A673 (cell line): ENCODE results near the gene LMO2. TPM values are rescaled to one million over a fixed set of nuclear protein-coding genes. Genes with fewer than 3 reads are reported as not detected.

ENCODE experiments used
- BruUV-seq: library from RNA; stranded (reverse); fragments of 400-500 nt; replicated peaks from 2 replicates; lab custom pipeline; 2021; lab: Mats Ljungman, UMichigan
- CTCF ChIA-PET: fragments of 300-600 bp; sonication (Branson Sonifier 250); formaldehyde crosslinking; loops from one replicate; lab custom pipeline; 2022; ENCODE audit warnings: antibody characterized with exemption; lab: Charles Lee
- POLR2A ChIA-PET: fragments of 300-600 bp; sonication (Branson Sonifier 250); formaldehyde crosslinking; loops from one replicate; lab custom pipeline; 2022; ENCODE audit warnings: antibody characterized with exemption; ENCODE audit not compliant: low non-redundant PET; lab: Charles Lee
- DNase-seq: peaks from one replicate; pipeline ENCODE4 v3.0.0-alpha.2; 2015; ENCODE audit warnings: low spot score
- H3K27ac ChIP-seq: fragments of 200-600 bp; sonication (generic); 2 replicates; pipeline ENCODE4 v1.5.1; 2016; ENCODE audit warnings: mixed run types, low read depth, mild to moderate bottlenecking, mixed read lengths, antibody characterized with exemption, low read length; ENCODE audit not compliant: poor library complexity, severe bottlenecking
- H3K27me3 ChIP-seq: fragments of 200-600 bp; sonication (generic); replicated peaks from 2 replicates; pipeline ENCODE4 v1.6.1; 2017; ENCODE audit warnings: mixed run types, low read depth, mild to moderate bottlenecking, mixed read lengths, antibody characterized with exemption, low read length; ENCODE audit not compliant: insufficient read depth, poor library complexity
- H3K36me3 ChIP-seq: fragments of 200-600 bp; sonication (generic); 2 replicates; pipeline ENCODE4 v1.6.1; 2016; ENCODE audit warnings: mixed run types, mild to moderate bottlenecking, mixed read lengths, antibody characterized with exemption, low read length; ENCODE audit not compliant: insufficient read depth, poor library complexity, severe bottlenecking
- H3K4me1 ChIP-seq: fragments of 200-600 bp; sonication (generic); 2 replicates; pipeline ENCODE4 v1.6.1; 2017; ENCODE audit warnings: mixed run types, mild to moderate bottlenecking, mixed read lengths, antibody characterized with exemption, low read length; ENCODE audit not compliant: insufficient read depth, poor library complexity, severe bottlenecking
- H3K4me3 ChIP-seq: fragments of 200-600 bp; sonication (generic); 2 replicates; pipeline ENCODE4 v1.5.1; 2016; ENCODE audit warnings: low read depth, mixed run types, mild to moderate bottlenecking, mixed read lengths, low read length; ENCODE audit not compliant: poor library complexity, severe bottlenecking
- H3K9me3 ChIP-seq: fragments of 200-600 bp; sonication (generic); 2 replicates; pipeline ENCODE4 v1.6.1; 2016; ENCODE audit warnings: mixed run types, low read depth, mild to moderate bottlenecking, mixed read lengths, antibody characterized with exemption, low read length; ENCODE audit not compliant: poor library complexity, severe bottlenecking
- CTCF ChIP-seq: fragments of 300-800, 200-600 bp; sonication (generic); conservative IDR thresholded peaks from 2 replicates; pipeline ENCODE4 v1.5.1; 2017; ENCODE audit warnings: low read depth, mild to moderate bottlenecking, antibody characterized with exemption, low read length, moderate library complexity, mixed read lengths
- EZH2 ChIP-seq: fragments of 200-600 bp; sonication (generic); IDR thresholded peaks from 2 replicates; pipeline ENCODE4 v1.6.1; 2017; ENCODE audit warnings: borderline replicate concordance, low read depth, mild to moderate bottlenecking, mixed read lengths, antibody characterized with exemption, low read length; ENCODE audit not compliant: poor library complexity, severe bottlenecking
- intact Hi-C: fragments of 100-400 bp; cut with micrococcal nuclease; formaldehyde crosslinking; loops from one replicate; pipeline ENCODE4 v1.10.0; 2022; ENCODE audit not compliant: unreplicated experiment
- total RNA-seq: library from RNA; stranded (reverse); gene quantifications from 2 replicates; pipeline ENCODE4 v1.2.3, GENCODE V29; 2021

The LMO2 gene
- total RNA-seq, 1 experiment from 2014 or later: 39.0 TPM

- intact Hi-C loops: no loop called here
- POLR2A ChIA-PET: no interaction called here
- CTCF ChIA-PET: interaction anchor here (7.9 kb wide), 1 partner anchor 109 kb away, joined by 53 read pairs; no protein-coding TSS in a partner anchor
- H3K36me3 ChIP-seq: peaks cover 13% of the 10 kb centered on the region
- H3K9me3 ChIP-seq: no peaks in the 10 kb centered on the region
- H3K4me3 ChIP-seq: no peak overlapping the region
- no peak for DNase-seq
- H3K27me3 ChIP-seq: no peaks in the 10 kb centered on the region
- TF ChIP-seq CTCF (no peak), EZH2 (no peak)
- peak overlapping the region; percentile 1 for H3K27ac ChIP-seq
- BruUV-seq: no TSS peak
- peaks cover 56% of the 10 kb centered on the region for H3K4me1 ChIP-seq
These were observed 30.5 kb downstream of the LMO2 start for GRCh38 chr11:33861386-33861785.

GRCh38 chr11:33860926-33861325, 30.9 kb downstream of the LMO2 start:
- H3K4me1 ChIP-seq: peaks cover 60% of the 10 kb centered on the region
- DNase-seq: no peak
- CTCF ChIA-PET: interaction anchor here (7.9 kb wide), 1 partner anchor 109 kb away, joined by 53 read pairs; no protein-coding TSS in a partner anchor
- no peaks in the 10 kb centered on the region for H3K27me3 ChIP-seq
- BruUV-seq: no TSS peak
- peaks cover 13% of the 10 kb centered on the region for H3K36me3 ChIP-seq
- H3K4me3 ChIP-seq: no peak overlapping the region
- TF ChIP-seq EZH2 (no peak), CTCF (no peak)
- no peaks in the 10 kb centered on the region for H3K9me3 ChIP-seq
- POLR2A ChIA-PET: no interaction called here
- intact Hi-C loops: no loop called here
- H3K27ac ChIP-seq: no peak overlapping the region

GRCh38 chr11:33859306-33859705, 32.6 kb downstream of the LMO2 start:
- TF ChIP-seq EZH2 (no peak), CTCF (no peak)
- peaks cover 69% of the 10 kb centered on the region for H3K4me1 ChIP-seq
- DNase-seq: no peak
- no peaks in the 10 kb centered on the region for H3K27me3 ChIP-seq
- intact Hi-C loops: loop anchor here (2.0 to 5.0 kb wide), 2 partner anchors 188 to 499 kb away; partner anchors contain the start of gene ABTB2
- H3K9me3 ChIP-seq: no peaks in the 10 kb centered on the region
- no peak overlapping the region for H3K4me3 ChIP-seq
- H3K36me3 ChIP-seq: peaks cover 13% of the 10 kb centered on the region
- ChIA-PET POLR2A (no interaction called here), CTCF (interaction anchor here (1.2 to 7.9 kb wide), 2 partner anchors 111 to 128 kb away, joined by 4 to 53 read pairs; no protein-coding TSS in a partner anchor)
- BruUV-seq: no TSS peak
- no peak overlapping the region for H3K27ac ChIP-seq
